Measurements from ENCODE around the gene MOCS1.

MOCS1 gene

GRCh38 chr6:39951191-39951590 lies 16.9 kb upstream of the MOCS1 start:
- DNase-seq = no peak
- CTCF ChIA-PET = interaction anchor here (0.5 kb wide), 1 partner anchor 416 kb away, joined by 5 read pairs; no protein-coding TSS in a partner anchor
- Histone ChIP-seq H3K27me3 (replicated peaks in 2 of 5; ENCODE audit: control insufficient read depth in 4 of 5, insufficient read depth in 5 of 5, low read length in 4 of 5) (peaks cover 0 to 6% (median 0%) of the 10 kb centered on the region in 5 experiments), H3K36me3 (ENCODE audit: control insufficient read depth in 4 of 4, insufficient read depth in 4 of 4, low read length in 3 of 4) (no peaks in the 10 kb centered on the region), H3K27ac (ENCODE audit: insufficient read depth in 1 of 2, low read depth in 1 of 2, low read length in 2 of 2, poor library complexity in 1 of 2, severe bottlenecking in 2 of 2) (no peak overlapping the region), H3K4me3 (ENCODE audit: control insufficient read depth in 1 of 7, extremely low read depth in 1 of 7, insufficient read depth in 4 of 7, low read depth in 2 of 7, low read length in 6 of 7) (no peak overlapping the region), H3K9me3 (ENCODE audit: control extremely low read depth in 1 of 5, control insufficient read depth in 4 of 5, insufficient read depth in 2 of 5, low read depth in 1 of 5, low read length in 4 of 5) (no peaks in the 10 kb centered on the region), H3K4me1 (ENCODE audit: control extremely low read depth in 1 of 4, control insufficient read depth in 4 of 4, insufficient read depth in 4 of 4, low read length in 3 of 4) (no peaks in the 10 kb centered on the region)
- POLR2A ChIA-PET = no interaction called here
- WGBS (ENCODE audit: insufficient coverage) = 94% methylated on average over 5 of the region's 5 CpGs

GRCh38 chr6:39950125-39950720 lies 16.0 kb upstream of the MOCS1 start:
- Histone ChIP-seq H3K27ac (ENCODE audit: insufficient read depth in 1 of 2, low read depth in 1 of 2, low read length in 2 of 2, poor library complexity in 1 of 2, severe bottlenecking in 2 of 2) (no peak overlapping the region), H3K9me3 (ENCODE audit: control extremely low read depth in 1 of 5, control insufficient read depth in 4 of 5, insufficient read depth in 2 of 5, low read depth in 1 of 5, low read length in 4 of 5) (no peaks in the 10 kb centered on the region), H3K27me3 (replicated peaks in 2 of 5; ENCODE audit: control insufficient read depth in 4 of 5, insufficient read depth in 5 of 5, low read length in 4 of 5) (peaks cover 0 to 6% (median 0%) of the 10 kb centered on the region in 5 experiments), H3K4me3 (ENCODE audit: control insufficient read depth in 1 of 7, extremely low read depth in 1 of 7, insufficient read depth in 4 of 7, low read depth in 2 of 7, low read length in 6 of 7) (no peak overlapping the region), H3K4me1 (ENCODE audit: control extremely low read depth in 1 of 4, control insufficient read depth in 4 of 4, insufficient read depth in 4 of 4, low read length in 3 of 4) (no peaks in the 10 kb centered on the region), H3K36me3 (ENCODE audit: control insufficient read depth in 4 of 4, insufficient read depth in 4 of 4, low read length in 3 of 4) (no peaks in the 10 kb centered on the region)
- ChIA-PET POLR2A (no interaction called here), CTCF (no interaction called here)
- no peak for DNase-seq

GRCh38 chr6:39948199-39948791 lies 14.0 kb upstream of the MOCS1 start:
- POLR2A ChIA-PET = no interaction called here
- Histone ChIP-seq H3K27ac (ENCODE audit: insufficient read depth in 1 of 2, low read depth in 1 of 2, low read length in 2 of 2, poor library complexity in 1 of 2, severe bottlenecking in 2 of 2) (no peak overlapping the region), H3K4me1 (ENCODE audit: control extremely low read depth in 1 of 4, control insufficient read depth in 4 of 4, insufficient read depth in 4 of 4, low read length in 3 of 4) (no peaks in the 10 kb centered on the region), H3K4me3 (ENCODE audit: control insufficient read depth in 1 of 7, extremely low read depth in 1 of 7, insufficient read depth in 4 of 7, low read depth in 2 of 7, low read length in 6 of 7) (no peak overlapping the region), H3K27me3 (replicated peaks in 2 of 5; ENCODE audit: control insufficient read depth in 4 of 5, insufficient read depth in 5 of 5, low read length in 4 of 5) (peaks cover 0 to 6% (median 0%) of the 10 kb centered on the region in 5 experiments), H3K36me3 (ENCODE audit: control insufficient read depth in 4 of 4, insufficient read depth in 4 of 4, low read length in 3 of 4) (no peaks in the 10 kb centered on the region), H3K9me3 (ENCODE audit: control extremely low read depth in 1 of 5, control insufficient read depth in 4 of 5, insufficient read depth in 2 of 5, low read depth in 1 of 5, low read length in 4 of 5) (no peaks in the 10 kb centered on the region)
- no peak for DNase-seq
- CTCF ChIA-PET = no interaction called here
- 40% methylated on average over 1 of the region's 5 CpGs for WGBS (ENCODE audit: insufficient coverage)

- ChIA-PET POLR2A (no interaction called here), CTCF (no interaction called here)
- H3K36me3 ChIP-seq (ENCODE audit: control insufficient read depth in 4 of 4, insufficient read depth in 4 of 4, low read length in 3 of 4) = no peaks in the 10 kb centered on the region
- WGBS (ENCODE audit: insufficient coverage) = 67% methylated on average over 3 of the region's 5 CpGs
- no peak for DNase-seq
- no peaks in the 10 kb centered on the region for H3K4me1 ChIP-seq (ENCODE audit: control extremely low read depth in 1 of 4, control insufficient read depth in 4 of 4, insufficient read depth in 4 of 4, low read length in 3 of 4)
- no peak overlapping the region for H3K4me3 ChIP-seq (ENCODE audit: control insufficient read depth in 1 of 7, extremely low read depth in 1 of 7, insufficient read depth in 4 of 7, low read depth in 2 of 7, low read length in 6 of 7)
- H3K27me3 ChIP-seq (replicated peaks in 2 of 5; ENCODE audit: control insufficient read depth in 4 of 5, insufficient read depth in 5 of 5, low read length in 4 of 5) = peaks cover 0 to 6% (median 0%) of the 10 kb centered on the region in 5 experiments
- H3K27ac ChIP-seq (ENCODE audit: insufficient read depth in 1 of 2, low read depth in 1 of 2, low read length in 2 of 2, poor library complexity in 1 of 2, severe bottlenecking in 2 of 2) = no peak overlapping the region
- no peaks in the 10 kb centered on the region for H3K9me3 ChIP-seq (ENCODE audit: control extremely low read depth in 1 of 5, control insufficient read depth in 4 of 5, insufficient read depth in 2 of 5, low read depth in 1 of 5, low read length in 4 of 5)
These were observed 13.4 kb upstream of the MOCS1 start for GRCh38 chr6:39947611-39948068.

- DNase-seq = no peak
- WGBS (ENCODE audit: insufficient coverage) = no CpG with 5 or more reads among the region's 1 CpG
- ChIA-PET POLR2A (no interaction called here), CTCF (no interaction called here)
- H3K27me3 ChIP-seq (replicated peaks in 2 of 5; ENCODE audit: control insufficient read depth in 4 of 5, insufficient read depth in 5 of 5, low read length in 4 of 5) = peaks cover 0 to 4% (median 0%) of the 10 kb centered on the region in 5 experiments
- H3K9me3 ChIP-seq (ENCODE audit: control extremely low read depth in 1 of 5, control insufficient read depth in 4 of 5, insufficient read depth in 2 of 5, low read depth in 1 of 5, low read length in 4 of 5) = no peaks in the 10 kb centered on the region
- H3K27ac ChIP-seq (ENCODE audit: insufficient read depth in 1 of 2, low read depth in 1 of 2, low read length in 2 of 2, poor library complexity in 1 of 2, severe bottlenecking in 2 of 2) = no peak overlapping the region
- no peak overlapping the region for H3K4me3 ChIP-seq (ENCODE audit: control insufficient read depth in 1 of 7, extremely low read depth in 1 of 7, insufficient read depth in 4 of 7, low read depth in 2 of 7, low read length in 6 of 7)
- H3K4me1 ChIP-seq (ENCODE audit: control extremely low read depth in 1 of 4, control insufficient read depth in 4 of 4, insufficient read depth in 4 of 4, low read length in 3 of 4) = no peaks in the 10 kb centered on the region
- H3K36me3 ChIP-seq (ENCODE audit: control insufficient read depth in 4 of 4, insufficient read depth in 4 of 4, low read length in 3 of 4) = no peaks in the 10 kb centered on the region
These were observed 11.4 kb upstream of the MOCS1 start for GRCh38 chr6:39945626-39946025.

- no peaks in the 10 kb centered on the region for H3K4me1 ChIP-seq (ENCODE audit: control extremely low read depth in 1 of 4, control insufficient read depth in 4 of 4, insufficient read depth in 4 of 4, low read length in 3 of 4)
- ChIA-PET POLR2A (no interaction called here), CTCF (no interaction called here)
- no peak overlapping the region for H3K27ac ChIP-seq (ENCODE audit: insufficient read depth in 1 of 2, low read depth in 1 of 2, low read length in 2 of 2, poor library complexity in 1 of 2, severe bottlenecking in 2 of 2)
- no peaks in the 10 kb centered on the region for H3K9me3 ChIP-seq (ENCODE audit: control extremely low read depth in 1 of 5, control insufficient read depth in 4 of 5, insufficient read depth in 2 of 5, low read depth in 1 of 5, low read length in 4 of 5)
- no peak overlapping the region for H3K4me3 ChIP-seq (ENCODE audit: control insufficient read depth in 1 of 7, extremely low read depth in 1 of 7, insufficient read depth in 4 of 7, low read depth in 2 of 7, low read length in 6 of 7)
- WGBS (ENCODE audit: insufficient coverage) = 100% methylated on average over 5 of the region's 7 CpGs
- H3K36me3 ChIP-seq (ENCODE audit: control insufficient read depth in 4 of 4, insufficient read depth in 4 of 4, low read length in 3 of 4) = no peaks in the 10 kb centered on the region
- peaks cover 0 to 2% (median 0%) of the 10 kb centered on the region in 5 experiments for H3K27me3 ChIP-seq (replicated peaks in 2 of 5; ENCODE audit: control insufficient read depth in 4 of 5, insufficient read depth in 5 of 5, low read length in 4 of 5)
- DNase-seq = no peak
These were observed 8.8 kb upstream of the MOCS1 start for GRCh38 chr6:39942903-39943580.

GRCh38 chr6:39941820-39942219 lies 7.6 kb upstream of the MOCS1 start:
- no peak for DNase-seq
- CTCF ChIA-PET = no interaction called here
- H3K27ac ChIP-seq (ENCODE audit: insufficient read depth in 1 of 2, low read depth in 1 of 2, low read length in 2 of 2, poor library complexity in 1 of 2, severe bottlenecking in 2 of 2) = no peak overlapping the region
- no peaks in the 10 kb centered on the region for H3K4me1 ChIP-seq (ENCODE audit: control extremely low read depth in 1 of 4, control insufficient read depth in 4 of 4, insufficient read depth in 4 of 4, low read length in 3 of 4)
- no peaks in the 10 kb centered on the region for H3K9me3 ChIP-seq (ENCODE audit: control extremely low read depth in 1 of 5, control insufficient read depth in 4 of 5, insufficient read depth in 2 of 5, low read depth in 1 of 5, low read length in 4 of 5)
- peaks cover 0 to 6% (median 0%) of the 10 kb centered on the region in 5 experiments for H3K27me3 ChIP-seq (replicated peaks in 2 of 5; ENCODE audit: control insufficient read depth in 4 of 5, insufficient read depth in 5 of 5, low read length in 4 of 5)
- POLR2A ChIA-PET = no interaction called here
- 87% methylated on average over 4 of the region's 4 CpGs for WGBS (ENCODE audit: insufficient coverage)
- H3K4me3 ChIP-seq (ENCODE audit: control insufficient read depth in 1 of 7, extremely low read depth in 1 of 7, insufficient read depth in 4 of 7, low read depth in 2 of 7, low read length in 6 of 7) = no peak overlapping the region
- H3K36me3 ChIP-seq (ENCODE audit: control insufficient read depth in 4 of 4, insufficient read depth in 4 of 4, low read length in 3 of 4) = no peaks in the 10 kb centered on the region

All from common myeloid progenitor, CD34-positive (primary cell).